GM12891 (cell line): ENCODE measurements around the gene HINT1. TPM values are rescaled to one million over a fixed set of nuclear protein-coding genes. Genes with fewer than 3 reads are reported as not detected.

Experiments used
- DNase-seq: peaks from one replicate; pipeline ENCODE4 v3.0.0; 2011; ENCODE audit warnings: low spot score; ENCODE audit not compliant: insufficient read length
- FAIRE-seq: peaks from 2 replicates; lab custom pipeline; 2011; peaks lifted over from hg19 to GRCh38; lab: Jason Lieb, UNC
- PAX5 ChIP-seq: IDR thresholded peaks from 2 replicates; pipeline ENCODE4 v1.6.1; 2011; ENCODE audit warnings: low read length, moderate library complexity, mild to moderate bottlenecking; ENCODE audit not compliant: insufficient read depth, severe bottlenecking
- POLR2A ChIP-seq: IDR thresholded peaks from 2 replicates; pipeline ENCODE4 v1.6.1; 2011; ENCODE audit warnings: low read depth, low read length, control low read depth
- POLR2AphosphoS5 ChIP-seq: IDR thresholded peaks from 2 replicates; pipeline ENCODE4 v1.6.1; 2011; ENCODE audit warnings: low read depth, low read length, control low read depth
- POU2F2 ChIP-seq: IDR thresholded peaks from 2 replicates; pipeline ENCODE4 v1.6.1; 2011; ENCODE audit warnings: low read depth, mild to moderate bottlenecking, control low read depth, low read length, moderate library complexity
- SPI1 ChIP-seq: IDR thresholded peaks from 2 replicates; pipeline ENCODE4 v1.6.1; 2011; ENCODE audit warnings: low read depth, low read length, control low read depth
- TAF1 ChIP-seq: IDR thresholded peaks from 2 replicates; pipeline ENCODE4 v1.6.1; 2011; ENCODE audit warnings: low read depth, low read length, control low read depth
- polyA plus RNA-seq: library from polyadenylated mRNA; unstranded; fragments of >200 nt; gene quantifications from one replicate; pipeline ENCODE4 v1.2.1, GENCODE V29; 2012; ENCODE audit warnings: low read depth, missing spikeins, inconsistent platforms; ENCODE audit not compliant: missing spikeins

HINT1 gene
- 507 TPM for polyA plus RNA-seq

GRCh38 chr5:131165119-131165727 lies at the start of gene HINT1:
TSS of gene HINT1 (minus strand) at chr5:131165256. CDS start at chr5:131165205, 51 bp downstream.
- TF ChIP-seq POU2F2 (peak; percentile 69; the same call in 1 of the 2 replicates), TAF1 (peak; percentile 81), PAX5 (no peak), POLR2A (peak; percentile 79), POLR2AphosphoS5 (peak; percentile 64), SPI1 (peak; percentile 57)
- DNase-seq (peak; percentile 91), FAIRE-seq (peak; percentile 96)

GRCh38 chr5:131214609-131215227 lies 49.7 kb upstream of the HINT1 start:
- TF ChIP-seq SPI1 (no peak), POLR2AphosphoS5 (no peak)
- FAIRE-seq (peak; percentile 71), DNase-seq (no peak)

GRCh38 chr5:131212471-131213021 lies 47.5 kb upstream of the HINT1 start:
- FAIRE-seq: peak; percentile 93
- DNase-seq: no peak
- TF ChIP-seq PAX5: no peak
- peak; percentile 86 for TF ChIP-seq SPI1
- TF ChIP-seq TAF1: no peak
- no peak for TF ChIP-seq POLR2AphosphoS5
- TF ChIP-seq POLR2A: no peak
- TF ChIP-seq POU2F2: no peak

GRCh38 chr5:131211669-131212068 lies 46.6 kb upstream of the HINT1 start:
- FAIRE-seq: no peak
- DNase-seq: no peak
- no peak for TF ChIP-seq POLR2AphosphoS5
- TF ChIP-seq PAX5: no peak
- TF ChIP-seq TAF1: no peak
- 0 out of 2 replicates have a peak, but pooled peaks have one; percentile 19 for TF ChIP-seq POLR2A

- TF ChIP-seq POLR2AphosphoS5 (no peak), POLR2A (no peak), TAF1 (no peak), PAX5 (no peak), SPI1 (no peak), POU2F2 (no peak)
- FAIRE-seq: no peak
- DNase-seq: no peak
These were observed 45.1 kb upstream of the HINT1 start for GRCh38 chr5:131210151-131210510.

- DNase-seq: no peak
- peak; percentile 98 for FAIRE-seq
These were observed 44.6 kb upstream of the HINT1 start for GRCh38 chr5:131209506-131210150.

GRCh38 chr5:131209175-131209505 lies 44.1 kb upstream of the HINT1 start:
- DNase-seq: no peak
- TF ChIP-seq PAX5: no peak
- no peak for TF ChIP-seq POLR2A
- no peak; the same call in 1 of the 2 replicates for TF ChIP-seq POU2F2
- no peak for TF ChIP-seq POLR2AphosphoS5
- no peak for TF ChIP-seq SPI1
- TF ChIP-seq TAF1: no peak
- no peak for FAIRE-seq

More at GRCh38 chr5:131209506-131210150, 44.6 kb upstream of the HINT1 start:
- TF ChIP-seq PAX5: peak; percentile 20
- TF ChIP-seq SPI1: peak; percentile 94
- peak; percentile 55; the same call in 1 of the 2 replicates for TF ChIP-seq POLR2AphosphoS5
- no peak; the same call in 1 of the 2 replicates for TF ChIP-seq POU2F2
- peak; percentile 76; the same call in 1 of the 2 replicates for TF ChIP-seq POLR2A
- peak; percentile 29; the same call in 1 of the 2 replicates for TF ChIP-seq TAF1

GRCh38 chr5:131206772-131207171 lies 41.7 kb upstream of the HINT1 start:
- FAIRE-seq: no peak
- no peak for DNase-seq
- no peak for TF ChIP-seq TAF1
- no peak for TF ChIP-seq SPI1
- no peak for TF ChIP-seq POLR2A
- no peak for TF ChIP-seq POU2F2

- TF ChIP-seq POU2F2: no peak
- TF ChIP-seq PAX5: no peak
- no peak for TF ChIP-seq POLR2AphosphoS5
- TF ChIP-seq SPI1: no peak
- TF ChIP-seq POLR2A: no peak
- no peak for TF ChIP-seq TAF1
- FAIRE-seq: peak; percentile 40
These were observed 41.0 kb upstream of the HINT1 start for GRCh38 chr5:131206061-131206460.

GRCh38 chr5:131204964-131205363 lies 39.9 kb upstream of the HINT1 start:
- FAIRE-seq: no peak
- DNase-seq: no peak
- TF ChIP-seq POLR2AphosphoS5 (no peak), PAX5 (no peak), TAF1 (no peak), POU2F2 (no peak), SPI1 (no peak), POLR2A (no peak)

More at GRCh38 chr5:131206061-131206460, 41.0 kb upstream of the HINT1 start:
- no peak for DNase-seq
